Measurements from ENCODE around the gene GNG7.
"Not testable (repeated sequence)": the region's sequence is repeated elsewhere in the genome, so short reads cannot be mapped to it uniquely, and the experiment has no call there.

GNG7 gene

DNA sequence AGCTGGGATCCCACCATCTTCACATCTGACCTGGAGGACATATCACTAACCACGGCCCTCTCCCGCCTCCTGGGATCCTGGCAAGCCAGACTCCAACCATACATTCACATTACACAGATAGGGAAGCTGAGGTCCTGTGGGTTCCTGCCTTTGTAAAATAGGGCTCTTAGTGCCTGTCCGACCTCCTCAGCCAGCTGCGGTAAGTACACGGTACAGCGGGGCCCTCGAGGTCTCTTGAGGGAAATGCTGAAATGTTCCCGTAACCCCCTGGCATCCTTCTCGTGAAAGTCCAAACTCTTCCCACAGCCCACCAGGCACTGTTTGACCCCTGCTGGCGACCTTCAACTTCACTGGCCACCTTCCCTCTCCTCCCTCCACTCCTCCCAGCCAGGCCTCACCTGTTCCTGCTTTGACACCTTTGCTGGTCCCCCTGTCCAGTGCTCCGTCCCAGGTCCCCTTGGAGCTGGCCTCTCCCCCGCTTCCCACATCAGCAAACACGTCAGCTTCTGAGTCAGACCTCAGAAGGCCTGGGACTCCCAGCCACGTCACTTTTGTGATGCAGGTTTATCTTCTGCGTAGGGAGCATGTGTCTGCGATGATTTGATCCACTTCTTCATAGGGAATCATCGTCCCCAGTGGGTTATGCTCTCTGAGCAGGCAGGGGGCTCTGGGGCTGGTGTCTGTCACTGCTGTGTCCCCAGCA lies 8.8 kb upstream of the GNG7 start:
- DNase-seq: no peak

DNA sequence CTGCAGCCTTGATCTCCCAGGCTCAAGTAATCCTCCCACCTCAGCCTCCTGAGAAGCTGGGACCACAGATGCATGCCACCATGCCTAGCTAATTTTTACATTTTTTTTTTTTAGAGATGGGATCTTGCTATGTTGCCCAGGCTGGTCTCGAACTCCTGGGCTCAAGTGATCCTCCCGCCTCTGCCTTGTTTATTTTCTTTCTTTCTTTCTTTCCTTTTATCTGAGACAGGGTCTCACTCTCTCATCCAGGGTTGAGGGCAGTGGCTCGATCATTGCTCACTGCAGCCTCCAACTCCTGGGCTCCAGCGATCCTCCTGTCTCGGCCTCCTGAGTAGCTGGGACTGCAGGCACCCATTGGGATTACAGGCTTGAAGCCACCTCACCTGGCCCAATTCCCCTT lies 3.8 kb upstream of the GNG7 start:
- no peak for DNase-seq

DNA sequence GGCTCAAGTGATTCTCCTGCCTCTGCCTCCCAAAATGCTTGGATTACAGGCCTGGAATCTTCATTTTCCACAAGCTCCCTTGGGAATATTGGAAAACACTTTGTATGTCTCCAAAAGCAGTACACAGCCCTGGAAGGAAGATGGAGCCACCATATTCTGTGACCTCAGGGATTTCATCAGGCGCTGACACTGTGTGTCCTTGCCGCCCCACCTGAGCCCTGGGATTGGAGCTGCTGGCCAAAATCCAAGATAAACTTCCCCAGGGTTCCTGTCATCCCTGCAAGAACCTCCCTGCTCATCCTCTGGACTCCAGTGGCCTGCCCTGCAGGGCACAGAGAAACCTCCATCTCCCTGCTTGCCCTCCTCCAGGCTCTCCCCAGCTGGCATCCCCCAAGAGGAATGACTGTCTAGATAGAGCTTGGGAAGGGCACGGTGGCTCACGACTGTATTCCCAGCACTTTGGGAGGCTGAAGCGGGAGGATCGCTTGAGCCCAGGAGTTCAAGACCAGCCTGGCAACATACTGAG lies 1.3 kb upstream of the GNG7 start:
- no peak for DNase-seq

DNA sequence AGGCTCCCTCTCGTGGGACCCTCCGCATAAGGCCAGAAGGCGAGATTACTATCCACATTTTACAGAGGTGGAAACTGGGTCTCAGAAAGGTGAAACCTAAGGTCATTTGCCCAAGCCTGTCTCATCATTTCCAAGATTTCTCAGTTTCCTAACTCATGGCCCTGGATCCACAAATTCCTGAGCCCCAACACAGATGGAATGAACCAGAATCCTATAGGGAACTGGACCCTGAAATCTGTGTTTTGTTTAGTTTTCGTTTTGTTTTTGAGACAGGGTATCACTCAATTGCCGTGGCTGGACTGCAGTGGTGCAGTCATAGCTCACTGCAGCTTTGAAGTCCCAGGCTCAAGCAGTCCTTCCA lies 563 bp upstream of the GNG7 start:
- DNase-seq: no peak

DNA sequence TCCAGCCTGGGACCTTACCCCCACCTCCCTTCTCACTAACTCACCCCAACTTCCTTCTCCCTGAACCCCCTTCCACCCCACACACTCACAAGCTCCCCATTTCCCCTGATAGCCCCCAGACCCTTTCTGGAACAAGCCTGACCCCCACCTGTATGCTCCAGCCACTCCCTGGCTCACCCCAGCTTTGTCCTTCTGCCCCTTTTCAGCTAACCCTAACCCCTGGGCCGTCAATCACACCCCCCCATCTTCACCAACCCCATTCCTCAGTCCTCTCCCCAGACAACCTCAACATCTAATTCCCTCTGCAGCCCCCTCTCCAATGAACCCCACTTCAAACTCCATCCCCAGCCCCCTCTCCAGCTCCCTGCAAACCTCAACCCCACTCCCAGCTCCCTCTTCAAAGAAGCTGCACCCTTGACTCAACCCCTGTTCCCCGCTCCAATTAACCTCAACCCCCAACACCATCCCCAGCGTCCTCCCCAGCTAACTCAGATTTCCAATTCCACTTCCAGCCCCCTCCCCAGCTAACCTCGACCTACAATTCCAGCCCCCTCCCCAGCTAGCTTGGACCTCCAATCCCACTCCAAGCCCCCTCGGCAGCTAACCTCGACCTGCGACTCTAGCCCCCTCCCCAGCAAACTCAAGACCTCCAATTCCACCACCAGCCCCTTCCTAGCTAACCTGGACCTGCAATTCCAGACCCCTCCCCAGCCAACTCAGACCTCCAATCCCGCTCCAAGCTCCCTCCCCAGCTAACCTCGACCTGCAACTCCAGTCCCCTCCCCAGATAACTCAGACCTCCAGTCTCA lies 929 bp downstream of the GNG7 start:
- no peak for DNase-seq

DNA sequence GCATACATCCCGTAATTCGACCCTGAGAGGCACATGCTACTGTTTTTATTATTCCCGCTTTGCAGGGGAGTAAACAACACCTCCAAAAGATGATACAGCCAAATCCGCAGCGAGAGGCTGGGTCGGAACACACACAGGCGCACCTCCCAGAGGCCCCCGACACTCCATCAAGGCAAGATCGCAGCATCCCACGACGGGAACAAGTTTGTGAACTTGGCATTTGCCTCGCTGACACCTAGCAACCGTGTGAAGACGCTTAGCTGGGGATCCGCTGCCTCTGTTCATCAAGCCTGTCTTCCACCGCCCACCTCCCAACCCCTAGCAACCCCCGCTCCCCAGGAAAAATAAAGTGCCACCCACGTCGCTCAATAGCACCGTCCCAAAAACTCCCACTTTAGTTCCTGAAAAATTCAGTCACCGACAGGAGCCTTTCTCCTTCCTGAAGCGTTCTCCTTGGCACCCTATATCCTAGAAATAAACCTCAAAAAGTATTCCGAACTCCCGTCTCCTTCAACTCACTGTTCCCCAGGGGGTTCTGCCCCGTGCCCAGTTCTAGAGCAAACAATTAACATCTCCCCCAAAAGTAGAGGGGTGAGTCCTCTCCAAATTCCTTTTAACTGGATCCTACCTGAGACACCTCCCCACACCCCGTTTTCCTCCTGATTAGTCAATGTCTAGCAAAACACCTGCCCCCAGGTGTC lies 1.7 kb downstream of the GNG7 start:
- DNase-seq: no peak

DNA sequence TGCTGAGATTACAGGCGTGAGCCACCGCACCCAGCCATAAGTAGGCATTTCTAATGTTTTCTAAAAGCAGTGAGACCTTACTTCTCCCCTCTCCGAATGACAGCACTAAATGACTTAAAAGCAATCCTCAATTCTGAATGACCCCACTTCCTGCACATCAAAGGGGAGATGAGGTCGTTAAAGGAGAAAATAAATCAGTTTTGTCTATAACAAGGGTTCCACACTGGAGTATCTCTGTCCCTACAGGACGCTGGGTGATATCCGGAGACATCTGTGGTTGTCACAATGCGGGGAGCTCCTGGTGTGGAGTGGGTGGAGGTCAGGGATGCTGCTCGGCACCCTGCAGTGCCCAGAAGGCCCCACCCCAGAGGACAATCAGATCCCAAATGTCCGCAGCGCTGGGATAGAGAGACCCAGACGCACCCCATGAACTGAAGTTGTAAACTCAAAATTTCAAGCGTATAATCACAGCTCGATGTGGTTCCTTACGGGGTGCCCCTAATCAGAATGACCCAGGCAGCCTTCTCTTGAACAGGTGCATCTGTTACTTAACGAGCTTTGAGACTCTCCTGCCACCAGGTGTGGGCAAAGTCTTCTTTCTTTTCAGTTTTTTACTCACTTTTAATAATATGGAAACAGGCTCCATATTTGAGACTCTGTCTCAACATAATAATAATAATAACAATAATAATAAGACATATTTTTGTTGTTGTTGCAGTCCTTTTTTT lies 2.9 kb downstream of the GNG7 start:
- no peak for DNase-seq

DNA sequence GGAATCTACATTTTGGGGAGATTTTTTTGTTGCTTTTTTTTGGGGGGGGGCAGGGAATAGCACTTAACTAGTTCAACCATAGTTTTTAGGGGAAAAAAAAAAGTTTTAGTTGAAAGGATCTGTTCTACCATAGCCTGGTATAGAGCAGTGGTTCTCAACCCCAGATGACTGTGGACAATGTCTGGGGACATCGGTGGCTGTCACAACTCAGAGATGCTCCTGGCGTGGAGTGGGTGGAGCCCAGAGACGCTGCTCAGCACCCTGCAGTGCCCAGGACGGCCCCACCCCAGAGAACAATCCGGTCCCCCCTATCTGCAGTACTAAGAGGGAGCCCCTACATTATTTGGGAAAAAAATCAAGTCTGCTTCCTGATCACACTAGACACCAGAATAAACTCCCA lies 8.3 kb downstream of the GNG7 start:
- no peak for DNase-seq

DNA sequence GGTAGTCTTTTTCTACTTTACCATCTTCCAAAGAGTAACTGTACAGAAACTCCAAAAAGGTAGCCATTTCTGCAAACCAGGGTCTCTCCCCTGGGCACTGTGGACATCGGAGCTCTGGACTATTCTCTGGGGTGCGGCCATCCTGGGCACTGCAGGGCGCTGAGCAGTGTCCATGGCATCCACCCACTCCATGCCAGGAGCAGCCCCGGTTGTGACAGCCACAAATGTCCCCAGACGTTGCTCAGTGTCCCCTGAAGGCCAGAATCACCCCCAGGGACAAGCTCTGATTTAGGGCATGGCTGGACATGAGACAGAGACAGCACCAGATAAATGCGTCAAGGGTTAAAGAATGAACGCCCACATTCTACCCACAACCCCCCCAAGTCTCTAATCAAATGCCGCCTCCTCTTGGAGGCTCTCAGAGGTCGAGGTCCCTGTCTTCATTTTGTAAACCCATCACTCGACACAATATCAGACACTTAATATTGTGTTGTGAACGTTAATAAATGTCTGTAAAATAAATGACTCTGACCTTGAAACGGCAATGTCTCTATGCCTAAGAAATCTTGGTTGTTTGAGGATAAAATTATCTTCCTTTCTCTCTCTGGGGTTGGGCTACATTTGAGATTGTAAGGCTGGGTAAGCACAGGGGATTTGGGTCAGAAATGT lies 8.9 kb downstream of the GNG7 start:
- no peak for DNase-seq

DNA sequence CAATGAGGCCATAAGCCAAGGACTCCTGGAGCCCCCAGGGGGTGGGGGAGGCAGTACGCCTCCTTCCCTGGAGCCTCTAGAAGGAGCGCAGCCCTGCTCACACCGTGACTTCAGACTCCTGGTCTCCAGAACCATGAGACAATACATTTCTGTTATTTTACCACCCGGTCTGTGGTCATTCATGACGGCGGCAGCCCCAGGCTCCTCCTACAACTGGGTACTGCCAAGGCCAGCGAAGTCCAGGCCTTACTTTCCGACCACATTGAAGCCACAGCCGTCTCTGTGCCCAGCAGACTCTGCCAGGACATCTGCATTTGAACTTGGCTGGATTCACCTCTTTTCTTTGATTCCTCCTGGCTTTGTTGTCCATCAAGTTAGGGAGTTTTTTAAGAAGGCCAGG lies 10.5 kb downstream of the GNG7 start:
- DNase-seq: no peak

DNA sequence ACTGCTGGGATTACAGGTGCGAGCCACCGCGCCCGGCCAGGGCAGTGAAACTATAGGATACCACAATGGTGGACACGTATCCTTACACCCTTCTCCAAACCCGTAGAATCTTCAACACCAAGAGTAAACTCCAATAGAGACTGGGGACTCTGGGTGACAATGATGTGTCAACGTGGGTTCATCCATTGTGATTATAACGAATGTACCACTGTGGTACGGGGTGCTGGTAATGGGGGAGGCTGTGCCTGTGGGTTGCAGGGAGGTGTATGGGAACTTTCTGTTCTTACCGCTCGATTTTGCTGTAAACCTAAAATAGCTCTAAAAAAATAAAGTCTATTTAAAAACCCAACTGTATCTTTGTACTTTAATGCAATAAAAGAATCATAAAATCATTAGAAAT lies 11.6 kb downstream of the GNG7 start:
- no peak for DNase-seq

DNA sequence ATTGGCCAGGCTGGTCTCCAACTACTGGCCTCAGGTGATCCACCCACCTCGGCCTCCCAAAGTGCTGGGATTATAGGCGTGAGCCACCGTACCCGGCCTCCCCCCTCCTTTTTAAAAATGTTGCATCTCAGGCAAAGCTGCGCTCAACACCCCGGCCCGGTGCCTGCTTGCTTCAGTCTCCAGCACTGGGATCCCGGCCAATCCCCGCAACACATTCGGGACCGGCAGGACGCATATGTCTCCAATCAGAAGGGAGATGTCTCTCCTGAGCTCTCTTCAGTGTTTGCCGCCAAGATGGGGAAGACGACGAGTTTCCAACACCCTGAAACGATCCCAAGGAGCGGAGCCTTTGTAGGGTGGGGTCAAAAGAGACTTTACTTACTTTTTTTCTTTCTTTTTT lies 16.1 kb downstream of the GNG7 start:
- no peak for DNase-seq

DNA sequence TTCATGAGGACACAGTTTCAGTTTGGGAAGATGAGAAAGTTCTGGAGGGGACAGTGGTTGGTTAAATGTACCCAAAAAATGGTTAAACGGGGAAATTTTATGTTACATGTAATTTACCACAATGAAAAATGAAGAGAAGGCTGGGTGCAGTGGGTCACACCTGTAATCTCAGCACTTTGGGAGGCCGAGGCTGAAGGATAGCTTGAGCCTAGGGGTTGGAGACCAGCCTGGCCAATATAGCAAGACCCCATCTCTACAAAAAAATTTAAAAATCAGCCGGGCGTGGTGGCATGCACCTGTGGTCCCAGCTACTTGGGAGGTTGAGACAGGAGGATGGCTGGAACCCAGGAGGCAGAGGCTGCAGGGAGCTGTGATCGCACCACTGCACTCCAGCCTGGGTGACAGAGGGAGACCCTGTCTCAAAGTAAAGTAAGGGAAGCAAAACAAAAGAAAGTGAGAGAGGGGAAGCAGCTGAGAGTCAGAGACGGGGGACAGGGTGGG lies 17.2 kb downstream of the GNG7 start:
- no peak for DNase-seq

DNA sequence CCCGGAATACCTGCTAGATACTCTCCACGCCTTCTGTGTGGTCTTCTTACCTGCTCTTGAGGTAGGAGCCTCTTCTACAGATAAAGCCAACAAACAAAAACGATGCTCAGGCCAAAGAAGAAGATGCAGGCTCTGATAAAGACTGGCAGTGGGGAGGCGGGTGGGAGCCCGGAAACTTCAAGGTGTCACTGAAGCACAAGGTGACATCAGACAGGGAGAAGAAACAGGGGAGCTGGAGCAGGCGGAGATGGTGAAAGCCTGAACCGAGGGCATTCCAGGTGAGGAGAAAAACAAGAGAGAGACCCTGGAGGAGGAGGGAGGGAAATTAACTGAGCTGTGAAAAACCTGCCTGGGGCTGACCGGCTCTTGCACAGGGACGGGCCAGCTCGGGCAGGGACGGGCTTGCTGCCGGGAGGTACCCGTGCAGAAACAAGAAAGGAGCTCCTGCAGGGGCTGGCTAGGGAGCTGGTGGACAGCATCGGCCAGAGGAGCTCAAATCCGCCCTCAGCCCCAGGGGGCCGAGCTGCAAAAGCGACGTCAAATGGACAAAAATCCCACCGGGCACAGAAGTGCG lies 19.0 kb downstream of the GNG7 start:
- no peak for DNase-seq

DNA sequence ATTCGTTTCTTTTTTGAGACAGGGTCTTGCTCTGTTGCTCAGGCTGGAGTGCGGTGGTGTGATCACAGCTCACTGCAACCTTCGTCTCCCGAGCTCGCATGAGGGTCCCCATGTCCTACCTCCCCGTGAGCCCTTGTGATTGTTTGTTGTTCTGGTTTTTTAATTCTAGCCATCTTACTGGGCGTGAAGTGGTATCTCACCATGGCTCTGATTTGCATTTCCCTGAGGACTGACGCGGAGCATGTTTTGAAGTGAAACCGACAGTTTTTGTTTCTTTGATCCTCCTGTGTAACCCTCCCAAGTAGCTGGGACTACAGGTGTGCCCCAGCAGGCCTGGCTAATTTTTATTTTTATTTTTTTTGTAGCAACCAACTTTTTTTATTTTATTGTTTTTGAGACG lies 21.7 kb downstream of the GNG7 start:
- DNase-seq: no peak

DNA sequence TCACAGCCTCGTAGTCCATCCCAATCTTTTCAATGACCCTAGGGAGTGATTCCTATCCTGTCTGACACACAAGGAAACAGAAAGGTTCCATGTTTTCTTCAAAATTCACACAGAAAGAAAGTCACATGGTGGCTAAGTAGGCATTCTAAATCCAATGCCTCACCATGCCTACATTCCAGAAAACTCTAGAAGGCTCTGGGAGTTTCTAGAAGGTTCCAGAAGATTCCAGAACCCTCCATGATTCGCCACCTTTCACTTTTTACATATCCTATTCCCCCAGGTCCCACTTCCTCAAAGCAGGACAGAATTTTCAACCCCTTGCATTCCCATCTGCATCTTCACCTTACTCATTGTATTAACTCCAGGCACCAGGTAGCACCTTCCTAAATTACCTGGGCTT lies 23.1 kb downstream of the GNG7 start:
- DNase-seq: no peak

DNA sequence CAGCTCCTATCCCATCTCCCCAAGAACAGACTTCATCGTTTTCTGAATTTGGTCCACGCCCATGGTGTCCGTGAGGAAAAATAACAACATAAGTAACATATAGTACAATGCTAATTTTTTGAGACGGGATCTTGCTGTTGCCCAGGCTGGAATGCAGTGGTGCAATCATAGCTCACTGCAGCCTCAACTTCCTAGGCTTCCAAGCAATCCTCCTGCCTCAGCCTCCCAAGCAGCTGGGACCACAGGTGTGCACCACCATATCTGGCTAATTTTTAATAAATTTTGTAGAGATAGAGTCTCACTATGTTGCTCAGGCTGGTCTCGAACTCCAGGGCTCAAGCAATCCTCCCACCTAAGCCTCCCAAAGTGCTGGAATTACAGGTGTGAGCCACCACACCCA lies 23.5 kb downstream of the GNG7 start:
- DNase-seq: not testable (repeated sequence)

DNA sequence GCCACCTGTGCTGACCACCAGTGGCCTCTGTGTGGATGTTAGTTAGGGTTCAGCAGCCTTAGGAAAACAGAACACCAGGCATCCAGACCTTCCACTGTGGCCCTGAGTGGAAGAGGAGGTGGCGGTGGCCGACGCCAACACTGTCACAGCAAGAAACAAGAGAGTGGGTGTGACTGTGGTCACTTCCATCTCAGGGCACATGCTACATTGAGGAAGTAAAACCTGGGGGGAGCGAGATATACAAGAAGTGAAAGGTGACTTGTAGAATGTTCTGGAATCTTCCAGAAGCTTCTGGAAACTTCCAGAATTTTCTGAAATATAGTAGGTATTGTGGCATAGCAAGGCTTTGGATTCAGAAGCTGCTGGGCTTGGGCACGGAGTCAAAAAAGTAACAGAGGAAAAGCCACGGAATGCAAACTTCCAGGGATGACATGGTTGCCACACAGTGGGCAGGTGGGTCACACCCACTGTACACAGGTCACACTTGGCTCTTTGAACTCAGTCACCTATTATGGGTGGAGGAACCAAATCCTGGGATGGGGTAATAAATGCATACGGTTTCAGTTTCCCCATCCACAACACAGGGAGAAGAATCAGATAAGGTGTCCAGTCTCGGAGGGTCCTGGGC lies 24.3 kb downstream of the GNG7 start:
- no peak for DNase-seq

DNA sequence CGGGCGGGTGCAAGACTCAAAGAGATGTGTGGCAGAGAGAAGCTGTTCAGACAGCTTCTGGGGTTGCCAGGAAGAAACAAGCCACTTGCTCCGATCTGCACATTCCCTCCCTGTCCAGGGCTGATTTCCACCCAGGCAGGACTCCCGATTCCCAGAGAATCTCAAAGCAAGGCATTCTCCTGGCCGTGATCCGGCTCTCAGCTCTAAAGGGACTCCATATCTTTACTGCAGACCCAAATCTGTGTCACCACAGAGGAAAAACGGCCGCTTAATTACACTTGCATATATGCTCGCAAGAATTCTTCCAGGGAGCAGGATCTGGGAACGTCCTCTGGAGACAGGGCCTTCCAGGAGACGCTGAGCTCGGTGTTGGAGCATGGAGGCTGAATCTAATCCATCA lies 25.7 kb downstream of the GNG7 start:
- DNase-seq: no peak

DNA sequence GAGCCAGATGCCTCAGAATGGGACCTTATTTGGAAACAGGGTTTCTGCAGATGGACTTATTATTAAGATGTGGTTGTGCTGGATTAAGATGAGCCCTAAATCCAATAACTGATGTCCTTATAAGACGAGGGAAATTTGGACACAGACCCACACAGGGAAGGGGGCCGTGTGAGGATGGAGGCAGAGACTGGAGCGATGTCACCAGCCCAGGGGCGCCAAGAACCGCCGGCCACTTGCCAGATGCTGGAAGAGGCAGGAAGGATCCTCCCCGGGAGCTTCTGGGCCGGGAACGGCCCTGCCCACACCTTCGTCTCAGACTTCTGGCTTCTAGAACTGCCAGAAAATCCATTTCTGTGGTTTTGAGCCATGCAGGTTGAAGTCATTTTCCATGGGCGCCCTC lies 26.6 kb downstream of the GNG7 start:
- DNase-seq: no peak

DNA sequence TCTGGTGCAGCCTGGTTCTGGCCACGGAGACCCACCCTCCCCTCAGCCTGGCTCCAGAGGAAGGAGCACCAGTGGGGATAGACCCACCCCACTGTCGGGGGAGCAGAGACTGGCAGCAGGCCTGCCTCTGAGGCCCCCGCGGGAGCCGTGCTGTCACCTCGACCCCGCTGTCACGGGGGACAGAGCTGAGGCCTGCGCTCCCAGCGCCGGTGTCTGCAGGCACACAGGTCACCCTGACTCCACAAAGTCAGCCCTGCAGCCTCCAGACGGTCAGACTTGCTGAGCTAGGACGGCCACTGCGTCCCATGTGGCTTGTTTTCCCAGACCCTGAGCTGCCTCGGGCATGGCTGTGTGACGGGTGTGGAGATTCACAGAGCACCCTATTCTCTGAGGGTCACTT lies 32.3 kb downstream of the GNG7 start:
- no peak for DNase-seq

Data from NCI-H748 treated with DMSO at 0.1 percent for 48 hours (cell line).